H1 (cell line): ENCODE measurements around the gene GPR160. TPM values are rescaled to one million over a fixed set of nuclear protein-coding genes. Genes with fewer than 3 reads are reported as not detected.

Experiments
- CTCF ChIA-PET: fragments of 300-600 bp; sonication (Branson Sonifier 250); formaldehyde crosslinking; loops from one replicate; lab custom pipeline; 2021; ENCODE audit not compliant: partially characterized antibody; lab: Charles Lee
- POLR2A ChIA-PET: fragments of 300-600 bp; sonication (Branson Sonifier 250); formaldehyde crosslinking; loops from one replicate; lab custom pipeline; 2021; ENCODE audit warnings: inconsistent platforms; ENCODE audit not compliant: partially characterized antibody; lab: Charles Lee
- DNase-seq, 2 experiments: peaks; one replicate each; pipeline versions ENCODE4 v3.0.0 to v3.0.0-alpha.2; 2010 to 2022; ENCODE audit warnings: low spot score in 2 of 2, low read depth in 1 of 2, mixed read lengths in 1 of 2
- FAIRE-seq: peaks from 2 replicates; lab custom pipeline; 2011; peaks lifted over from hg19 to GRCh38; lab: Jason Lieb, UNC
- H2AFZ ChIP-seq: 2 replicates; pipeline ENCODE4 v1.8.1; 2012; ENCODE audit warnings: low read length, inconsistent platforms
- H2AK5ac ChIP-seq: 2 replicates; pipeline ENCODE4 v1.6.1; 2013; ENCODE audit warnings: low read depth, low read length
- H2BK120ac ChIP-seq: replicated peaks from 2 replicates; pipeline ENCODE3; 2013; ENCODE audit warnings: low read depth, low read length, inconsistent platforms
- H2BK12ac ChIP-seq: 2 replicates; pipeline ENCODE4 v1.6.1; 2013; ENCODE audit warnings: low read depth, low read length
- H2BK15ac ChIP-seq: 2 replicates; pipeline ENCODE4 v1.6.1; 2013; ENCODE audit warnings: low read length
- H2BK20ac ChIP-seq: 2 replicates; pipeline ENCODE4 v1.6.1; 2013; ENCODE audit warnings: low read length
- H2BK5ac ChIP-seq: 2 replicates; pipeline ENCODE4 v1.6.1; 2013; ENCODE audit warnings: low read depth, low read length
- H3K14ac ChIP-seq: 2 replicates; pipeline ENCODE4 v1.6.1; 2013; ENCODE audit warnings: inconsistent platforms; ENCODE audit not compliant: insufficient read length
- H3K18ac ChIP-seq: 2 replicates; pipeline ENCODE4 v1.6.1; 2013; ENCODE audit warnings: low read length; ENCODE audit errors: extremely low read depth
- H3K23ac ChIP-seq: 2 replicates; pipeline ENCODE4 v1.6.1; 2013; ENCODE audit warnings: inconsistent platforms; ENCODE audit not compliant: insufficient read length
- H3K23me2 ChIP-seq: 2 replicates; pipeline ENCODE4 v1.6.1; 2013; ENCODE audit warnings: low read depth, low read length
- H3K27ac ChIP-seq: 2 replicates; pipeline ENCODE4 v1.6.1; 2011; ENCODE audit warnings: low read depth, low read length, inconsistent platforms
- H3K27me3 ChIP-seq, 4 experiments: replicated peaks in 1 of 4; 1 replicate in 1 of 4; 2 replicates in 3 of 4; pipeline versions ENCODE4 v1.6.1 to v1.8.1; 2011 to 2013; ENCODE audit warnings: low read length in 3 of 4, mild to moderate bottlenecking in 3 of 4, inconsistent platforms in 2 of 4, mixed read lengths in 2 of 4, moderate library complexity in 1 of 4; ENCODE audit not compliant: control insufficient read depth in 3 of 4, insufficient read depth in 3 of 4; ENCODE audit errors: extremely low read depth in 1 of 4
- H3K36me3 ChIP-seq, 4 experiments: 2 replicates each; pipeline versions ENCODE4 v1.6.1 to v1.8.1; 2011 to 2013; ENCODE audit warnings: mild to moderate bottlenecking in 4 of 4, low read length in 3 of 4, moderate library complexity in 2 of 4, control low read depth in 1 of 4, inconsistent platforms in 1 of 4; ENCODE audit not compliant: insufficient read depth in 4 of 4, control insufficient read depth in 2 of 4
- H3K4ac ChIP-seq: replicated peaks from 2 replicates; pipeline ENCODE3; 2013; ENCODE audit warnings: low read length, low read depth, mixed read lengths, inconsistent platforms; ENCODE audit not compliant: insufficient read length
- H3K4me1 ChIP-seq, 4 experiments: replicated peaks in 1 of 4; 1 replicate in 1 of 4; 2 replicates in 3 of 4; pipeline versions ENCODE4 v1.6.1 to v1.8.1; 2011 to 2013; ENCODE audit warnings: low read length in 3 of 4, inconsistent platforms in 2 of 4, mixed read lengths in 1 of 4; ENCODE audit not compliant: insufficient read depth in 4 of 4, control insufficient read depth in 3 of 4
- H3K4me2 ChIP-seq, 2 experiments: 2 replicates each; pipeline versions ENCODE4 v1.6.1 to v1.8.1; 2011 to 2013; ENCODE audit warnings: low read depth in 2 of 2, low read length in 2 of 2, control low read depth in 1 of 2, inconsistent platforms in 1 of 2, mild to moderate bottlenecking in 1 of 2; ENCODE audit not compliant: insufficient read depth in 1 of 2
- H3K4me3 ChIP-seq, 4 experiments: fragments of 200-600, 300-600 bp in 1 of 4; sonication (generic), shearing (Covaris generic), sonication (Bioruptor Twin) in 1 of 4; 2 replicates each; pipeline versions ENCODE4 v1.5.1 to v1.8.1; 2011 to 2016; ENCODE audit warnings: low read length in 4 of 4, low read depth in 3 of 4, control low read depth in 2 of 4, inconsistent platforms in 2 of 4, mild to moderate bottlenecking in 2 of 4, mixed read lengths in 1 of 4, moderate library complexity in 1 of 4; ENCODE audit not compliant: insufficient read depth in 2 of 4; ENCODE audit errors: extremely low read depth in 1 of 4
- H3K56ac ChIP-seq: replicated peaks from 2 replicates; pipeline ENCODE3; 2013; ENCODE audit warnings: low read depth, mild to moderate bottlenecking, mixed read lengths, low read length, inconsistent platforms; ENCODE audit not compliant: insufficient read length
- H3K79me1 ChIP-seq: 2 replicates; pipeline ENCODE4 v1.6.1; 2013; ENCODE audit warnings: low read depth, low read length, control low read depth
- H3K79me2 ChIP-seq, 2 experiments: 2 replicates each; pipeline versions ENCODE4 v1.6.1 to v1.8.1; 2012 to 2013; ENCODE audit warnings: low read length in 2 of 2, mild to moderate bottlenecking in 2 of 2, inconsistent platforms in 1 of 2; ENCODE audit not compliant: insufficient read depth in 2 of 2, control insufficient read depth in 1 of 2
- H3K9ac ChIP-seq, 4 experiments: replicated peaks in 1 of 4; 1 replicate in 1 of 4; 2 replicates in 3 of 4; pipeline versions ENCODE4 v1.6.1 to v1.8.1; 2011 to 2013; ENCODE audit warnings: low read depth in 3 of 4, low read length in 3 of 4, control low read depth in 2 of 4, mild to moderate bottlenecking in 2 of 4, moderate library complexity in 2 of 4, inconsistent platforms in 1 of 4; ENCODE audit errors: extremely low read depth in 1 of 4
- H3K9me3 ChIP-seq, 2 experiments: 2 replicates each; pipeline versions ENCODE4 v1.6.1 to v1.8.1; 2012 to 2013; ENCODE audit warnings: mild to moderate bottlenecking in 2 of 2, moderate library complexity in 2 of 2, control low read depth in 1 of 2, inconsistent platforms in 1 of 2, low read depth in 1 of 2, low read length in 1 of 2, mixed read lengths in 1 of 2; ENCODE audit not compliant: insufficient read depth in 2 of 2
- H4K20me1 ChIP-seq, 2 experiments: replicated peaks in 1 of 2; 2 replicates each; pipeline versions ENCODE3 to v1.8.1; 2011 to 2013; ENCODE audit warnings: inconsistent platforms in 2 of 2, low read length in 2 of 2, mild to moderate bottlenecking in 1 of 2; ENCODE audit not compliant: insufficient read depth in 2 of 2, control insufficient read depth in 1 of 2
- H4K5ac ChIP-seq: 2 replicates; pipeline ENCODE4 v1.6.1; 2013; ENCODE audit warnings: low read length, low read depth, mixed read lengths, inconsistent platforms; ENCODE audit not compliant: insufficient read length
- H4K8ac ChIP-seq: 2 replicates; pipeline ENCODE4 v1.8.0; 2013; ENCODE audit warnings: mild to moderate bottlenecking, moderate library complexity, low read length, inconsistent platforms; ENCODE audit not compliant: insufficient read depth; ENCODE audit errors: extremely low read depth
- H4K91ac ChIP-seq: replicated peaks from 2 replicates; pipeline ENCODE3; 2013; ENCODE audit warnings: low read length, mixed read lengths, inconsistent platforms; ENCODE audit not compliant: insufficient read length
- BRCA1 ChIP-seq: IDR thresholded peaks from 2 replicates; pipeline ENCODE4 v1.6.1; 2012; ENCODE audit warnings: low read depth, low read length, improper control_type of control experiment
- CBX8 ChIP-seq: fragments of 300-800, 300-1000 bp; sonication (generic); IDR thresholded peaks from 2 replicates; pipeline ENCODE4 v1.7.1; 2016; ENCODE audit warnings: low read depth, low read length, borderline replicate concordance
- CTBP2 ChIP-seq: IDR thresholded peaks from 2 replicates; pipeline ENCODE4 v1.7.0; 2011; ENCODE audit warnings: borderline replicate concordance, mild to moderate bottlenecking, moderate library complexity, mixed read lengths, low read length; ENCODE audit not compliant: insufficient read depth, insufficient read length
- EGR1 ChIP-seq: IDR thresholded peaks from 2 replicates; pipeline ENCODE4 v1.6.1; 2011; ENCODE audit warnings: low read depth, low read length, borderline replicate concordance
- FOSL1 ChIP-seq: IDR thresholded peaks from 2 replicates; pipeline ENCODE4 v1.6.1; 2011; ENCODE audit warnings: mild to moderate bottlenecking, low read depth, low read length, moderate library complexity; ENCODE audit not compliant: insufficient read depth
- GTF2F1 ChIP-seq: IDR thresholded peaks from 2 replicates; pipeline ENCODE4 v1.6.1; 2012; ENCODE audit warnings: low read depth, low read length, improper control_type of control experiment, borderline replicate concordance
- HDAC2 ChIP-seq, 2 experiments: fragments of 300-600 bp in 1 of 2; sonication (generic) in 1 of 2; IDR thresholded peaks; 2 replicates each; pipeline ENCODE4 v1.6.1; 2011 to 2012; ENCODE audit warnings: low read depth in 2 of 2, low read length in 2 of 2, mild to moderate bottlenecking in 2 of 2, moderate library complexity in 2 of 2, borderline replicate concordance in 1 of 2, inconsistent platforms in 1 of 2
- KDM4A ChIP-seq: IDR thresholded peaks from one replicate; pipeline ENCODE4 v1.7.1; 2012; ENCODE audit warnings: low read depth, mild to moderate bottlenecking, moderate library complexity, low read length, inconsistent platforms; ENCODE audit not compliant: severe bottlenecking
- NRF1 ChIP-seq: IDR thresholded peaks from 2 replicates; pipeline ENCODE4 v1.6.1; 2011; ENCODE audit warnings: mild to moderate bottlenecking, low read depth, low read length, improper control_type of control experiment
- POLR2A ChIP-seq, 2 experiments: IDR thresholded peaks; 1 replicate in 1 of 2; 2 replicates in 1 of 2; pipeline ENCODE4 v1.6.1; 2011; ENCODE audit warnings: low read depth in 2 of 2, low read length in 2 of 2, mild to moderate bottlenecking in 2 of 2; ENCODE audit errors: control extremely low read depth in 1 of 2
- SRF ChIP-seq: IDR thresholded peaks from 2 replicates; pipeline ENCODE4 v1.6.1; 2011; ENCODE audit warnings: mild to moderate bottlenecking, low read depth, low read length, moderate library complexity
- TAF1 ChIP-seq: IDR thresholded peaks from 2 replicates; pipeline ENCODE4 v1.6.1; 2011; ENCODE audit warnings: mild to moderate bottlenecking, low read depth, low read length
- TBP ChIP-seq: IDR thresholded peaks from 2 replicates; pipeline ENCODE4 v1.6.1; 2011; ENCODE audit warnings: low read depth, low read length, improper control_type of control experiment
- TEAD4 ChIP-seq: IDR thresholded peaks from 2 replicates; pipeline ENCODE4 v1.6.1; 2012; ENCODE audit warnings: low read depth, low read length, inconsistent platforms, mixed read lengths
- YY1 ChIP-seq: IDR thresholded peaks from 2 replicates; pipeline ENCODE4 v1.6.1; 2011; ENCODE audit warnings: low read depth, mild to moderate bottlenecking, low read length
- WGBS, 2 experiments: shearing (Covaris generic) in 1 of 2; methylation state at CpG; one replicate each; pipeline versions ENCODE4 v1.1.6 to v1.1.7; 2013 to 2015; ENCODE audit warnings: low lambda C conversion rate in 2 of 2, mixed read lengths in 2 of 2, inconsistent platforms in 1 of 2, low coverage in 1 of 2, missing lambda C conversion rate in 1 of 2; ENCODE audit not compliant: insufficient replicate concordance in 2 of 2, insufficient coverage in 1 of 2, insufficient read length in 1 of 2; ENCODE audit errors: extremely low coverage in 1 of 2, missing lambda C conversion rate in 1 of 2; 5-methylcytosine and 5-hydroxymethylcytosine counted together
- polyA plus RNA-seq, 7 experiments: library from polyadenylated mRNA; depleted of rRNA in 3 of 7; stranded (reverse) in 5 of 7; unstranded in 2 of 7; fragments of >200 nt in 5 of 7; fragments of 200-250 nt in 2 of 7; gene quantifications; 1 replicate in 5 of 7; 2 replicates in 1 of 7; 4 replicates in 1 of 7; pipeline versions ENCODE4 v1.2.1 to v1.2.3, GENCODE V29; 2011 to 2013; ENCODE audit warnings: missing spikeins in 2 of 7, mixed read lengths in 2 of 7
- total RNA-seq: library from RNA; stranded (reverse); fragmentation: NEBNext Ultra II Directional; extraction: Animal tissue kit (Norgen Biotek cat#: 25700); gene quantifications from 2 replicates; pipeline ENCODE4 v1.2.1, GENCODE V29; 2021

The GPR160 gene
- total and polyA plus RNA-seq, 2 of the 8 experiments (the other 6 are each of a cell fraction or from before 2014, with no cell fraction given), result 14.3 to 16.6 TPM

- H4K8ac ChIP-seq, result no peak overlapping the region
- no peak overlapping the region for H4K91ac ChIP-seq
- no peak overlapping the region for H2BK120ac ChIP-seq
- no peaks in the 10 kb centered on the region for H3K79me2 ChIP-seq
- no peak overlapping the region for H3K4ac ChIP-seq
- no peaks in the 10 kb centered on the region for H3K23me2 ChIP-seq
- H3K79me1 ChIP-seq, result no peaks in the 10 kb centered on the region; the same call in 1 of the 2 replicates
- peaks cover 6 to 62% (median 19%) of the 10 kb centered on the region in 4 experiments; a peak in 7 of 8 replicates for H3K36me3 ChIP-seq
- no peak overlapping the region for H2BK5ac ChIP-seq
- no peaks in the 10 kb centered on the region for H3K9me3 ChIP-seq
- no peak overlapping the region for H2BK12ac ChIP-seq
- H3K4me1 ChIP-seq, result no peaks in the 10 kb centered on the region
- no peak overlapping the region for H3K4me2 ChIP-seq
- no peak overlapping the region for H3K27ac ChIP-seq
- no peak for DNase-seq
- no peak overlapping the region for H2BK20ac ChIP-seq
- POLR2A ChIA-PET, result interaction anchor here (0.6 to 2.2 kb wide), 2 partner anchors 16 to 131 kb away, joined by 6 read pairs; no protein-coding TSS in a partner anchor
- no peak overlapping the region for H3K23ac ChIP-seq
- no peak for FAIRE-seq
- no peak overlapping the region for H3K14ac ChIP-seq
- no peak overlapping the region for H3K9ac ChIP-seq
- CTCF ChIA-PET, result interaction anchor here (1.3 to 1.4 kb wide), 3 partner anchors 8 to 38 kb away, joined by 3 to 4 read pairs (median 3); no protein-coding TSS in a partner anchor
- H3K56ac ChIP-seq, result no peak overlapping the region
- no peak overlapping the region for H4K5ac ChIP-seq
- no peaks in the 10 kb centered on the region for H3K27me3 ChIP-seq
- H4K20me1 ChIP-seq, result peaks cover 0 to 3% of the 10 kb centered on the region in 2 experiments
- H2AFZ ChIP-seq, result no peak overlapping the region
- no peak overlapping the region for H2BK15ac ChIP-seq
- H3K4me3 ChIP-seq, result no peak overlapping the region
- WGBS, 2 experiments, result 100% methylated on average over 1 of the region's 1 CpG; no CpG with 5 or more reads in 1 of the 2 experiments
- H3K18ac ChIP-seq, result no peak overlapping the region
- no peak overlapping the region for H2AK5ac ChIP-seq
- no peak for TF ChIP-seq TAF1
- no peak for TF ChIP-seq GTF2F1
- TF ChIP-seq KDM4A, result no peak
- TF ChIP-seq FOSL1, result no peak
- TF ChIP-seq SRF, result no peak
- TF ChIP-seq HDAC2 (IDR thresholded peaks at IDR 0.05; ENCODE audit: borderline replicate concordance in 1 of 2, low read depth in 2 of 2, low read length in 2 of 2), result no peak
- TF ChIP-seq CBX8, result no peak
- no peak for TF ChIP-seq CTBP2
- no peak for TF ChIP-seq NRF1
- TF ChIP-seq POLR2A (IDR thresholded peaks at IDR 0.05; ENCODE audit: control extremely low read depth in 1 of 2, low read depth in 2 of 2, low read length in 2 of 2), result no peak
- no peak for TF ChIP-seq BRCA1
- no peak for TF ChIP-seq TBP
- no peak for TF ChIP-seq TEAD4
- no peak for TF ChIP-seq YY1
- no peak for TF ChIP-seq EGR1
Observed at GRCh38 chr3:170100944-170101343, 63.1 kb downstream of the GPR160 start.
